Lower leg skin (tissue), 3 donors: ENCODE measurements around the gene THY1.

Source experiments
- POLR2A ChIP-seq, 2 donors: fragments of 450-650 bp; IDR thresholded peaks; one replicate each; pipeline ENCODE4 v1.6.1; 2016 to 2017; ENCODE audit warnings: antibody characterized with exemption in 2 of 2, mild to moderate bottlenecking in 1 of 2, moderate library complexity in 1 of 2
- TF ChIP-seq, protein P1 (sequence below), 3 donors: fragments of 450-650 bp; IDR thresholded peaks; one replicate each; pipeline ENCODE4 v1.5.1; 2016; ENCODE audit warnings: antibody characterized with exemption in 3 of 3, mild to moderate bottlenecking in 3 of 3, moderate library complexity in 2 of 3

DNA sequence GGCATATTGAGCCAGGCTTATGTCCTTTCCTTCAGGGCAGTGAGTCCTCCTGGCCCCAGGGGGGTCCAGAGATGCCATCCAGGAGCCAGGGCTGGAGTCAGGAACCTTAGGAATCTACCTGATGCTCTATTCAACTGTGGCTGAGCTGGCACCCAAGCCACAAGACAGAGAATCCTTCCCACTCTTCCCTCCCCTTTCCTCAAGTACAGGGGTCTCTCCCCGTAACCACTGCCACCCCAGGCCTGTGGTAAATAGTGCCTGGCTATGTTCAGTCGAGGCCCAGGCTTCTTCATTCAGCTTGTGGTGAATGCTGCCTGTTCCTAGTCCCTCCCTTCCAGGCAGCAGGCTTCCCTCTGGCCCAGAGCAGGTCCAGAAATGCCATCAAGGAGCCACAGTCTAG is 45.5 kb upstream of the THY1 start:
- TF ChIP-seq, protein P1, sequence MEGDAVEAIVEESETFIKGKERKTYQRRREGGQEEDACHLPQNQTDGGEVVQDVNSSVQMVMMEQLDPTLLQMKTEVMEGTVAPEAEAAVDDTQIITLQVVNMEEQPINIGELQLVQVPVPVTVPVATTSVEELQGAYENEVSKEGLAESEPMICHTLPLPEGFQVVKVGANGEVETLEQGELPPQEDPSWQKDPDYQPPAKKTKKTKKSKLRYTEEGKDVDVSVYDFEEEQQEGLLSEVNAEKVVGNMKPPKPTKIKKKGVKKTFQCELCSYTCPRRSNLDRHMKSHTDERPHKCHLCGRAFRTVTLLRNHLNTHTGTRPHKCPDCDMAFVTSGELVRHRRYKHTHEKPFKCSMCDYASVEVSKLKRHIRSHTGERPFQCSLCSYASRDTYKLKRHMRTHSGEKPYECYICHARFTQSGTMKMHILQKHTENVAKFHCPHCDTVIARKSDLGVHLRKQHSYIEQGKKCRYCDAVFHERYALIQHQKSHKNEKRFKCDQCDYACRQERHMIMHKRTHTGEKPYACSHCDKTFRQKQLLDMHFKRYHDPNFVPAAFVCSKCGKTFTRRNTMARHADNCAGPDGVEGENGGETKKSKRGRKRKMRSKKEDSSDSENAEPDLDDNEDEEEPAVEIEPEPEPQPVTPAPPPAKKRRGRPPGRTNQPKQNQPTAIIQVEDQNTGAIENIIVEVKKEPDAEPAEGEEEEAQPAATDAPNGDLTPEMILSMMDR (IDR thresholded peaks at IDR 0.05), result no peak
- TF ChIP-seq POLR2A (IDR thresholded peaks at IDR 0.05), result no peak
